ENCODE data around the gene POLR1F.
"Not testable (repeated sequence)": the region's sequence is repeated elsewhere in the genome, so short reads cannot be mapped to it uniquely, and the experiment has no call there.

POLR1F gene

GRCh38 chr7:19708397-19709248 lies at the start of gene POLR1F:
Gene POLR1F, minus strand, starts transcription at chr7:19709037. Its CDS starts 21 bp downstream, at chr7:19709016.
- DNase-seq: peak; percentile 79

GRCh38 chr7:19754521-19755116 lies 45.8 kb upstream of the POLR1F start:
- no peak for DNase-seq

GRCh38 chr7:19752020-19752419 lies 43.2 kb upstream of the POLR1F start:
- no peak for DNase-seq

- DNase-seq: no peak
Measured at GRCh38 chr7:19749658-19750057, 40.8 kb upstream of the POLR1F start.

- DNase-seq: no peak
Measured at GRCh38 chr7:19747740-19748339, 39.0 kb upstream of the POLR1F start.

- no peak for DNase-seq
Measured at GRCh38 chr7:19744075-19744474, 35.2 kb upstream of the POLR1F start.

GRCh38 chr7:19728716-19729115 lies 19.9 kb upstream of the POLR1F start:
- no peak for DNase-seq

- no peak for DNase-seq
Measured at GRCh38 chr7:19725770-19726169, 16.9 kb upstream of the POLR1F start.

GRCh38 chr7:19715499-19715898 lies 6.7 kb upstream of the POLR1F start:
- no peak for DNase-seq

- DNase-seq: no peak
Measured at GRCh38 chr7:19713676-19714075, 4.8 kb upstream of the POLR1F start.

- no peak for DNase-seq
Measured at GRCh38 chr7:19709249-19709578, 377 bp upstream of the POLR1F start.

- no peak for DNase-seq
Measured at GRCh38 chr7:19707240-19707639, 1.6 kb downstream of the POLR1F start.

- no peak for DNase-seq
Measured at GRCh38 chr7:19705663-19706062, 3.2 kb downstream of the POLR1F start.

- DNase-seq: no peak
Measured at GRCh38 chr7:19701471-19701870, 7.4 kb downstream of the POLR1F start.

- no peak for DNase-seq
Measured at GRCh38 chr7:19700936-19701335, 7.9 kb downstream of the POLR1F start.

GRCh38 chr7:19698331-19698730 lies 10.5 kb downstream of the POLR1F start:
- no peak for DNase-seq

- DNase-seq: no peak
Measured at GRCh38 chr7:19696926-19697325, 11.9 kb downstream of the POLR1F start.

- no peak for DNase-seq
Measured at GRCh38 chr7:19692111-19692828, 16.6 kb downstream of the POLR1F start.

- no peak for DNase-seq
Measured at GRCh38 chr7:19690736-19691135, 18.1 kb downstream of the POLR1F start.

GRCh38 chr7:19689130-19689529 lies 19.7 kb downstream of the POLR1F start:
- not testable (repeated sequence) for DNase-seq

GRCh38 chr7:19681596-19681995 lies 27.2 kb downstream of the POLR1F start:
- no peak for DNase-seq

GRCh38 chr7:19677180-19677579 lies 31.7 kb downstream of the POLR1F start:
- DNase-seq: no peak

- no peak for DNase-seq
Measured at GRCh38 chr7:19675816-19676215, 33.0 kb downstream of the POLR1F start.
